Loucy (cell line): Measurements from ENCODE around the gene ARID3B.

Source experiments
- H2AFZ ChIP-seq: fragments of 200-600 bp; sonication (generic); 2 replicates; pipeline ENCODE4 v1.6.0; 2016; ENCODE audit warnings: antibody characterized with exemption, mild to moderate bottlenecking, low read length, moderate library complexity
- H3F3A ChIP-seq: fragments of 200-600 bp; 2 replicates; pipeline ENCODE4 v1.6.0; 2016; ENCODE audit warnings: antibody characterized with exemption, low read depth, mild to moderate bottlenecking
- H3K27me3 ChIP-seq: fragments of 200-600 bp; sonication (generic); 2 replicates; pipeline ENCODE4 v1.6.1; 2014; ENCODE audit warnings: low read length, mild to moderate bottlenecking; ENCODE audit not compliant: insufficient read depth, poor library complexity, severe bottlenecking
- H3K36me3 ChIP-seq: fragments of 200-600 bp; sonication (generic); 2 replicates; pipeline ENCODE4 v1.6.1; 2016; ENCODE audit warnings: low read length; ENCODE audit not compliant: insufficient read depth
- H3K4me1 ChIP-seq: fragments of 200-600 bp; sonication (generic); 2 replicates; pipeline ENCODE4 v1.5.1; 2014; ENCODE audit warnings: low read length, mild to moderate bottlenecking; ENCODE audit not compliant: insufficient read depth, poor library complexity, severe bottlenecking
- H3K4me2 ChIP-seq: fragments of 200-600 bp; sonication (generic); 2 replicates; pipeline ENCODE4 v1.6.0; 2014; ENCODE audit warnings: antibody characterized with exemption, low read length, low read depth, mild to moderate bottlenecking; ENCODE audit not compliant: poor library complexity, severe bottlenecking
- H3K4me3 ChIP-seq: fragments of 200-600 bp; sonication (generic); 2 replicates; pipeline ENCODE4 v1.5.1; 2014; ENCODE audit warnings: low read length, mild to moderate bottlenecking, mixed read lengths; ENCODE audit not compliant: poor library complexity, severe bottlenecking
- H3K79me2 ChIP-seq: fragments of 200-600 bp; sonication (generic); 2 replicates; pipeline ENCODE4 v1.6.1; 2014; ENCODE audit warnings: low read length; ENCODE audit not compliant: insufficient read depth
- H3K9ac ChIP-seq: fragments of 200-600 bp; sonication (generic); 2 replicates; pipeline ENCODE4 v1.6.0; 2014; ENCODE audit warnings: mild to moderate bottlenecking, low read depth, low read length, moderate library complexity; ENCODE audit not compliant: poor library complexity, severe bottlenecking
- H3K9me2 ChIP-seq: fragments of 200-600 bp; sonication (generic); replicated peaks from 2 replicates; pipeline ENCODE4 v1.6.1; 2016; ENCODE audit warnings: low read depth, low read length, mixed read lengths
- H3K9me3 ChIP-seq: fragments of 200-600 bp; sonication (generic); 2 replicates; pipeline ENCODE4 v1.6.1; 2014; ENCODE audit warnings: mild to moderate bottlenecking, antibody characterized with exemption, low read length, low read depth; ENCODE audit not compliant: insufficient read depth
- H4K20me1 ChIP-seq: fragments of 200-600 bp; sonication (generic); 2 replicates; pipeline ENCODE4 v1.6.0; 2014; ENCODE audit warnings: antibody characterized with exemption, low read length, mild to moderate bottlenecking; ENCODE audit not compliant: insufficient read depth, poor library complexity, severe bottlenecking
- EZH2phosphoT487 ChIP-seq: fragments of 200-600 bp; IDR thresholded peaks from 2 replicates; pipeline ENCODE4 v1.6.1; 2018; ENCODE audit warnings: antibody characterized with exemption, mild to moderate bottlenecking, moderate library complexity, borderline replicate concordance
- TF ChIP-seq, protein P1 (sequence below): fragments of 200-600 bp; sonication (generic); conservative IDR thresholded peaks from 2 replicates; pipeline ENCODE4 v1.5.1; 2014; ENCODE audit warnings: mild to moderate bottlenecking, antibody characterized with exemption, low read length

Gene ARID3B

DNA sequence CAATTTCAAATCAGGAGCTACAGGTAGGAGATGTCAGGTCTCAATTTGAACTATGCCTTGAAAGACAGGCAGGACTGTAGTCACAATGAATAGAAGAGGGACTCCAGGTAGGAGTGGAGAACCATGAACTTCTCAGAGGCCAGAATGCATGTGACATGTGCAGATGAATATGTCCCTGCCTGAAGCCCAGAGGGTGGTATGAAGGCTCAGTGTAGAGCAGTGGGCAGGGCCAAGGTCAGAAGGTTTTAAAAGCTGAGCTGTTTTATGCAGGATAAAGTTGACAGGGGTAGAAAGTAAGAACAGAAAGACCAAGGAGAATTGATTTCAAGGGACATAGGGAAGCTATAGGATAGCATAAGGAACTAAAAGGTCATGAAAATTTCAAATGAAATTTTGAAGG lies 105.5 kb downstream of the ARID3B start:
- H3F3A ChIP-seq = no peaks in the 10 kb centered on the region
- H3K4me1 ChIP-seq = peaks cover 19% of the 10 kb centered on the region
- H2AFZ ChIP-seq = no peak overlapping the region
- H4K20me1 ChIP-seq = no peaks in the 10 kb centered on the region
- no peak overlapping the region for H3K4me3 ChIP-seq
- H3K4me2 ChIP-seq = no peak overlapping the region
- H3K9ac ChIP-seq = no peak overlapping the region
- H3K27me3 ChIP-seq = no peaks in the 10 kb centered on the region
- H3K79me2 ChIP-seq = peaks cover 11% of the 10 kb centered on the region
- H3K9me3 ChIP-seq = no peaks in the 10 kb centered on the region
- peaks cover 32% of the 10 kb centered on the region; the same call in 1 of the 2 replicates for H3K36me3 ChIP-seq
- no peaks in the 10 kb centered on the region for H3K9me2 ChIP-seq
- TF ChIP-seq, protein P1, sequence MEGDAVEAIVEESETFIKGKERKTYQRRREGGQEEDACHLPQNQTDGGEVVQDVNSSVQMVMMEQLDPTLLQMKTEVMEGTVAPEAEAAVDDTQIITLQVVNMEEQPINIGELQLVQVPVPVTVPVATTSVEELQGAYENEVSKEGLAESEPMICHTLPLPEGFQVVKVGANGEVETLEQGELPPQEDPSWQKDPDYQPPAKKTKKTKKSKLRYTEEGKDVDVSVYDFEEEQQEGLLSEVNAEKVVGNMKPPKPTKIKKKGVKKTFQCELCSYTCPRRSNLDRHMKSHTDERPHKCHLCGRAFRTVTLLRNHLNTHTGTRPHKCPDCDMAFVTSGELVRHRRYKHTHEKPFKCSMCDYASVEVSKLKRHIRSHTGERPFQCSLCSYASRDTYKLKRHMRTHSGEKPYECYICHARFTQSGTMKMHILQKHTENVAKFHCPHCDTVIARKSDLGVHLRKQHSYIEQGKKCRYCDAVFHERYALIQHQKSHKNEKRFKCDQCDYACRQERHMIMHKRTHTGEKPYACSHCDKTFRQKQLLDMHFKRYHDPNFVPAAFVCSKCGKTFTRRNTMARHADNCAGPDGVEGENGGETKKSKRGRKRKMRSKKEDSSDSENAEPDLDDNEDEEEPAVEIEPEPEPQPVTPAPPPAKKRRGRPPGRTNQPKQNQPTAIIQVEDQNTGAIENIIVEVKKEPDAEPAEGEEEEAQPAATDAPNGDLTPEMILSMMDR = no peak
- no peak for TF ChIP-seq EZH2phosphoT487
